A673 (cell line): Measurements from ENCODE around the gene IGFN1.

ENCODE experiments used
- EZH2 ChIP-seq: fragments of 200-600 bp; sonication (generic); IDR thresholded peaks from 2 replicates; pipeline ENCODE4 v1.6.1; 2017; ENCODE audit warnings: borderline replicate concordance, low read depth, mild to moderate bottlenecking, mixed read lengths, antibody characterized with exemption, low read length; ENCODE audit not compliant: poor library complexity, severe bottlenecking
- TF ChIP-seq, protein P1 (sequence below): fragments of 300-800, 200-600 bp; sonication (generic); conservative IDR thresholded peaks from 2 replicates; pipeline ENCODE4 v1.5.1; 2017; ENCODE audit warnings: low read depth, mild to moderate bottlenecking, antibody characterized with exemption, low read length, moderate library complexity, mixed read lengths

DNA sequence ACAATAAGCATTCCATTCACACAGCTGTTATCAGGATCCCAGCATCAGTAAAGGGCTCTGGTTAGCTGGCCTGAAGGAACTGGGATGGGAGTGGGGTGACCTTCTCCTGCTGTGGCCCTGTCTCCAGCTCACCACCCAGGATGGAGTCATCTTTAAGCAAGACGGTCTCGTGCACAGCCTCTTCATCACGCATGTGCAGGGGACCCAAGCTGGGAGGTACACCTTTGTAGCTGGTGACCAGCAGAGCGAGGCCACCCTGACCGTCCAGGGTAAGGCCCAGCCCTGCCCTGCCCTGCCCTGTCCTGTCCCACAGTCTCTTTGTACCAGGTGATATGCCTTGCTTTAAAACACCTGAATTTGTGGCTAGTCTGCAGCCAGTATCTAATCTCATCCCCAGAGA is 24.3 kb downstream of the IGFN1 start:
- TF ChIP-seq, protein P1, sequence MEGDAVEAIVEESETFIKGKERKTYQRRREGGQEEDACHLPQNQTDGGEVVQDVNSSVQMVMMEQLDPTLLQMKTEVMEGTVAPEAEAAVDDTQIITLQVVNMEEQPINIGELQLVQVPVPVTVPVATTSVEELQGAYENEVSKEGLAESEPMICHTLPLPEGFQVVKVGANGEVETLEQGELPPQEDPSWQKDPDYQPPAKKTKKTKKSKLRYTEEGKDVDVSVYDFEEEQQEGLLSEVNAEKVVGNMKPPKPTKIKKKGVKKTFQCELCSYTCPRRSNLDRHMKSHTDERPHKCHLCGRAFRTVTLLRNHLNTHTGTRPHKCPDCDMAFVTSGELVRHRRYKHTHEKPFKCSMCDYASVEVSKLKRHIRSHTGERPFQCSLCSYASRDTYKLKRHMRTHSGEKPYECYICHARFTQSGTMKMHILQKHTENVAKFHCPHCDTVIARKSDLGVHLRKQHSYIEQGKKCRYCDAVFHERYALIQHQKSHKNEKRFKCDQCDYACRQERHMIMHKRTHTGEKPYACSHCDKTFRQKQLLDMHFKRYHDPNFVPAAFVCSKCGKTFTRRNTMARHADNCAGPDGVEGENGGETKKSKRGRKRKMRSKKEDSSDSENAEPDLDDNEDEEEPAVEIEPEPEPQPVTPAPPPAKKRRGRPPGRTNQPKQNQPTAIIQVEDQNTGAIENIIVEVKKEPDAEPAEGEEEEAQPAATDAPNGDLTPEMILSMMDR = no peak
- no peak for TF ChIP-seq EZH2
